Peyer's patch (tissue), 4 donors: ENCODE data around the gene PDZD2.

ENCODE experiments used
- CTCF ChIP-seq, 6 experiments: fragments of 450-650 bp in 4 of 6; fragments of 200-600 bp in 2 of 6; sonication (generic) in 1 of 6; IDR thresholded peaks; one replicate each; pipeline ENCODE4 v1.5.1; 2017 to 2019; ENCODE audit warnings: antibody characterized with exemption in 6 of 6, mild to moderate bottlenecking in 3 of 6, moderate library complexity in 1 of 6
- POLR2A ChIP-seq, 2 donors: fragments of 450-650 bp; IDR thresholded peaks; one replicate each; pipeline ENCODE4 v1.5.1; 2017; ENCODE audit warnings: antibody characterized with exemption in 2 of 2, mild to moderate bottlenecking in 2 of 2, moderate library complexity in 2 of 2

- TF ChIP-seq CTCF (IDR thresholded peaks at IDR 0.05) (no peak), POLR2A (IDR thresholded peaks at IDR 0.05) (no peak)
Measured at GRCh38 chr5:32100691-32101302, 461.9 kb downstream of the PDZD2 start.
